KOPT-K1 (cell line): ENCODE measurements around the gene NRL.

Experiments used
- H3K27ac ChIP-seq: fragments of 200-600 bp; sonication (generic); 2 replicates; pipeline ENCODE4 v1.5.1; 2016; ENCODE audit warnings: antibody characterized with exemption, mild to moderate bottlenecking, low read depth, low read length; ENCODE audit not compliant: poor library complexity, severe bottlenecking
- H3K36me3 ChIP-seq: fragments of 200-600 bp; sonication (generic); 2 replicates; pipeline ENCODE4 v1.5.1; 2017; ENCODE audit warnings: antibody characterized with exemption, mild to moderate bottlenecking, low read length, moderate library complexity; ENCODE audit not compliant: insufficient read depth
- H3K9me3 ChIP-seq: fragments of 200-600 bp; sonication (generic); 2 replicates; pipeline ENCODE4 v1.5.1; 2017; ENCODE audit warnings: antibody characterized with exemption, low read length, mild to moderate bottlenecking; ENCODE audit not compliant: insufficient read depth, poor library complexity, severe bottlenecking

NRL gene

DNA sequence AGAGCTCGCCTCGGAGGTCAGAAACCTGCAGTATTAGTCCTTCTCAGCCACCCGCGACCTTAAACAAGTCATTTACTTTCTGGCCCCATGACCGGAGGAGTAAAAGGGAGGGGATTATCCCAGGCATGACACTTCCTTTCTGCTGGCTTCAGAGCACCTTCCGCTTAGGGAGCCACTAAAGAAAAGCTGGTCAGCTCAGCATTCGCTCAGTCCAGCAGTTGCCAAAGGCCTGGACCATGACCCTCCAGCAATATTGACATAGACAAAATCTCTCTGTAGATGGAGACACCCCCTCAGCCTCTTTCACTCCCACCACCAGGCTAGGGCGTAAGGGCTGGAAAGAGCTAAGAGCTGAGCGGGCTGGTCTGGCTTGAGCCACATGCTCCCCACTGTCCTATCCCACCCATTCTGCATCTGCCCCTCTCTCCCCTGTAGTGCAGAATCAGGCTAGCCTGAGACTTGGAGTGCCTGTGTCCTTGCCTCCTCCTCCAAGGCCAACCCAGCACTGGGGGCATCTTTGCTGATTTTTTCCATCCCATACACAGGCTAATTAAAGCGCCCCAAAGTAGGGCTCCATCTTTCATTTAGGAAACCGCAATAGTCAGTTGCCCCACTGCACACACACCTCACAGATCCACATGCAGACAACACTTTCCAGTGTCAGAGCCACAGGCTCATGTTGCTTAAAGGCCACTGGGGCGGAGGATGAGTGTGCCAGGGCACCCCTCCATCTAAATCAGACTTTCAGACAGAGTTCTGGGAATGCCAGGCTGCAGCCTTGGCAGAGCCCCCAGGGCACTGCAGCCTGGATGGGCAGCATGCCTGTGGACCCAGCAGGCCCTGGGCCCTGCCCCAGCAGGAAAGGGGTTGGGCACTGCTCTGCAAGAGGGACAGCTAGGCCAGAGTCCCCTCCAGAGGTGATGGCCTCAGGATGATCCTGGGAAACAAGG lies 47.3 kb downstream of the NRL start:
- Histone ChIP-seq H3K9me3 (no peaks in the 10 kb centered on the region), H3K36me3 (no peaks in the 10 kb centered on the region), H3K27ac (no peak overlapping the region)

DNA sequence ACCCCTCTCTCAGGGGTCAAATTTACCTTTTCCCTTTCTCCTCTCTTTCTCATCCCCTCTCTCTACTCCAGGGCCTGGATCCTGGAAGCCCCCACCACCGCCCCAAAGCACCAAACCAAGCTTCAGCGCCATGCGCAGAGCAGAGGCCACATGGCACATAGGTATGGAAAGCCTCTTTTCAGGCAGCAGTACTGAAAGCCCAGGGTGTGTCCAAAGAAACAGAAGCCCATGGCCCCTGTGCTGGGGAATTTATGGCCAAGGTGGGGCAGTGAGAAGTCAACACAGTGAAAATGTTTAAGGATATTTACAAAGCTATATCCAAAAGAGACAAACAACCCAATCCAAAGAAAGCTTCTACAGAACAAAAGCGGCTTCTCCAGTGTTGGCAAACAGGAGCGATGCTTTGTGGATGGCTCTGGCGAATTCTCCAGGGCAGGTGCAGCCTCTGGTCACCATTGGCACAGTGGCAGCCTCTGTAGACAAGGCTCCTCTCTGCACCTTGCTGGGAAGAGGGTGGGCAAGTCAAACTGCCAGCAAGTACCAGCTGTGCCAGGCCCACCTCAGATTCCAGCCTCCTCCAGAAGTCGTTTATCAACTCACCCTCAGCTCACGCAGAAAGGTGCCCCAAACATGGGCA lies 48.1 kb downstream of the NRL start:
- Histone ChIP-seq H3K9me3 (no peaks in the 10 kb centered on the region), H3K27ac (no peak overlapping the region), H3K36me3 (no peaks in the 10 kb centered on the region)

DNA sequence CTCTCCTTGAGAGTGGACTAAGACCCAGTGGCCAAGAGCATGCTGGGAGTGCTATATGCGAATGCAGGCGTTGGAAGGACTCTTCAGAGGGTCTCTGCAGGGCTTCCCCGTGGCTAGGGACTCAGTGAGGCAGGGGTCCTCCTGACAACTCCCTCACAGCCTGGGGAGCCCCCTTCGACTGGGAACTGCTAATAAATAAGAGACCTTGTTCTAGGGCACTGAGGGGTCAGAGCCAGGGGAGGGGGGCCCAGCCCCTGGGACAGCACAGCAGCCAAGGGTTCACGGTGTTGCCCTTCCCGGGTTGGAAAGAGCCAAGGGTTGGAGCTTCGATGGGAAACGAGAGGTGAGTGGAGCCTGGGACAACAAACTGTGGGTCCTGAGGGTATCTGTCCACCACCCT lies 49.3 kb downstream of the NRL start:
- Histone ChIP-seq H3K9me3 (no peaks in the 10 kb centered on the region), H3K27ac (no peak overlapping the region), H3K36me3 (no peaks in the 10 kb centered on the region)

DNA sequence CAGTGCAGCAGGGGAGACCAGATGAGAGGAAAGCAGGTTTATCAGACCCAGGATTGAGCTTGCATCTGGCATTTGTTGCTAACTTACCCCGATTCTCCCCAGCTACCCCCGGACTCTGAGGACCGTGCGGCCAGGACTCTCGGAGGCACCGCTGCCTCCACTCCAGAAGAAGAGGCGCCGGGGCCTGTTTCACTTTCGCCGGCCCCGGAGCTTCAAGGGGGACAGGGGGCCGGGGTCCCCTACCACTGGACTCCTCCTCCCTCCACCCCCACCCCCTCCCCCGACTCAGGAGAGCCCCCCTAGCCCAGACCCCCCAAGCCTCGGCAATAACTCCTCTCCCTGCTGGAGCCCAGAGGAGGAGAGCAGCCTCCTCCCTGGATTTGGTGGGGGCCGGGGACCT lies 49.9 kb downstream of the NRL start:
- Histone ChIP-seq H3K27ac (no peak overlapping the region), H3K9me3 (no peaks in the 10 kb centered on the region), H3K36me3 (no peaks in the 10 kb centered on the region)

DNA sequence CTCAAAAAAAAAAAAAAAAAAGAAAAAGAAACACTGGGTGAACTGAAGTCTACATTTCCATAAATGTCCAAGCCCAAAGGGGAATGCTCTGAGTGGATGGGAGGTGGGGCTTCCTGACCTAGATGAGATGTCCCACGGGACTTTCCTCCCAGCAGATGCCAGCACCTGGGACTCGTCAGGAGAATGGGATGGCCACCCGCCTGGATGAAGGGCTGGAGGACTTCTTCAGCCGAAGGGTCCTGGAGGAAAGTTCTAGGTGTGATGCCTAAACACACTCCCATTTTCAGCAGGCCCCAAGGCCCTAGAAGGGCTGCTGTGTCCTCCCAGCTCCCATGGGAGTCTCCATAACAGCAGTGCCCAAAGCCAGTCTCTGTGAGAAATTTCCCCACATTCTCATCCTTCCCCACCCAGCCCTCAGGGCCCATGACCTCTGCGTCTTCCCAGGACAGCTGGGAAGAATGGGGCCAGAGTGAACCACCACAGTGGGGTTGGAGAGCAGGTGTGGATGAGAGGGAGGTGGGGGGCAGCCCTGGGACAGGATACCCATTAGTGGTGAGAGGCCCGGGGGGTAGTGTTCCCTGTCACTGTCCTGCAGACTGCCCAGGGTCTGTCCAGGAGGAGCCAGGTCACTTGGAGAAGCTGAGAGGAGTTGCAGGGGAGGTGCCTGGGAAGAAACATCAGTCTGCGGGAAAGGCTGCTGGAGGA lies 50.5 kb downstream of the NRL start:
- no peak overlapping the region for H3K27ac ChIP-seq
- no peaks in the 10 kb centered on the region for H3K9me3 ChIP-seq
- H3K36me3 ChIP-seq = no peaks in the 10 kb centered on the region

DNA sequence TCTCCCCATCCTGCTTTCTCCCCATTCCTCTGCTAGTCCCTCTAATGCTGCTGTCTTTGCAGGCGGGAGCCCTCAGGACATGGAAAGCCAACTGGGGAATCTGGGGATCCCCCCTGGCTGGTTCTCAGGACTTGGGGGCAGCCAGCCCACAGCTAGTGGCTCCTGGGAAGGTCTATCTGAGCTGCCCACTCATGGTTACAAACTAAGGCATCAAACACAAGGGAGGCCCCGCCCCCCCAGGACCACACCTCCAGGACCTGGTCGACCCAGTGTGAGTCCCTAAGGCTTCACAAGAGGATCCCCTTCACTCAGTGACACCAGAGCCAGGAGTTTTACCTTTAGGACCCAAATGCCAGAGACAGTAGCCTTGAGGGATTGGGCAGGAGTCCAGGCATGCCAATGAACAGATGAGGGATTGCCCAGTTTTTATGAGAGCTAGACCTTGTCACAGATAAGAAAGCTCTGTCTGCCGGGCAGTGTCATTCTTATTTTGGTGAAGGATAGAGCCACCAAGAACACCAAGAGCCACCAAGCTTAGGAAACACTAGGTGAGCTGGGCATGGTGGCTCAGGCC lies 51.4 kb downstream of the NRL start:
- Histone ChIP-seq H3K36me3 (no peaks in the 10 kb centered on the region), H3K9me3 (no peaks in the 10 kb centered on the region), H3K27ac (no peak overlapping the region)

DNA sequence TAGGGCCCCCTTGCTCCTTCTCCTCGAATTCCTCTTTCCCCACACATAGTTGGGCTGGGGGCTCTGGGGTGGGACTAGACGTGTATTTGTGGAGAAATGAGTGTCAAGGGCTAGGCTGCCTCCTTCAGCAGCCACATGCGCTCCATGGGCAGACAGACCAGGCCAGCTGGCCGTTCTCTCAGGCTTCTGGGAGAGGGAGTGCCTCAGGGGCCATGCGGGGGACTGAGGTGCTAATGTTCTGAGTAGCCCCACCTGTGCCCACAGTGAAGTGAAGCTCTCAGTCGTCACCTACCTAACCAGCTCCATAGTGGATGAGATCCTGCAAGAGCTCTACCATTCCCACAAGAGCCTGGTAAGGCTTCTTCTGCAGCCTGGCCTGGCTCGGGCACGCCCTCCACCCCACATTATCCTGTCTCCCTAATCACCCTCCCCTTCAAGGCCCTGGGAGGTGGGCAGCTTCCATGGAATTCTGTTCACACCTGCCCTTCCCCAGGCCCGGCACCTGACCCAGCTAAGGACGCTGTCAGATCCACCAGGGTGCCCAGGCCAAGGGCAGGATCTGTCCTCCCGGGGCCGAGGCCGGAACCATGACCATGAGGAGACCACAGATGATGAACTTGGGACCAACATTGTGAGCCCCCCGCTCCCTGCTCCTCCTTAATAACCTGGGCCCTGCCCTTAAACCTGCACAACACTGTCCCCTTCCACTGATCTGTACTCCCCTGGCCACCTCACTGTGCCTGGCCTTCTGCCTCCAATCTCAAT lies 52.4 kb downstream of the NRL start:
- Histone ChIP-seq H3K36me3 (no peaks in the 10 kb centered on the region), H3K27ac (no peak overlapping the region), H3K9me3 (no peaks in the 10 kb centered on the region)

DNA sequence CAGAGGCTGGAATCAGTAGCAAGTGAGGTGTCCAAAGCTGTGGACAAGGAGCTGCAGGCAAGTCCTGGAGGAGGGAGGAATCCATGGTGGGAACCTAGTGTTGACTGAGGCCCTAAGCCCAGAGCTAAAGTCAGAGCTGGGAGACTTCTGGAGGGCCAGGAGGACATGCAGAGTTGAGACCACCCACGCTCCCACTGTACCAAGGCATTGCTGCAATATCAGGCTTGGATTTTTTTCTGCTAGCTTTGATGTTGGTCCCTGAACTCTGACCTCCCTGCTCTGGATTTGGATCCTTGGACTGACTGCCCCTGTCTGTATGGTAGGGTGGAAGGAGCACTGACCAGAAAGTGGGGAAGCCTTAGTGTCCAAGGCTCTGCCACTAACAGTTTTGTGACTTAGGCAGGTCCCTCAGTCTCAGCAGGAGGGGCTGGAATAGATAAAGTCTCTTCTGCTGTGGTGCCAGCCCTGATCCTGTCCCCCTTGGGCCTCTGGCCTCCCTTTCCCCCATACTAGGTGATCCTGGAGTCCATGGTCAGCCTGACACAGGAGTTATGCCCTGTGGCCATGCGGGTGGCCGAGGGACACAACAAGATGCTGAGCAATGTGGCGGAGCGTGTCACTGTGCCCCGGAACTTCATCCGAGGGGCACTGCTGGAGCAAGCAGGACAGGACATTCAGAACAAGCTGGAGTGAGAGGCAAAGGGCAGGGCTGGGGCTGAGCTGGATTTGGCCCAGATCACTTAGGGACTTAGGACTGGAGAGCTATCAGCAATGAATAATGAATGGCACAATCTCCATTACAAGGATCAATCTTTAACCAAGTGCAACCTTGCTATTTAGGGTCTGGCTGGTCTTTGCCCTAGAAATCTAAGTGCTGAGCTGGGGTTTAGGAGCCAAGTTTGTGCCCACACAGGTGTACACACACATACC lies 53.5 kb downstream of the NRL start:
- H3K9me3 ChIP-seq = no peaks in the 10 kb centered on the region
- H3K27ac ChIP-seq = no peak overlapping the region
- H3K36me3 ChIP-seq = no peaks in the 10 kb centered on the region

DNA sequence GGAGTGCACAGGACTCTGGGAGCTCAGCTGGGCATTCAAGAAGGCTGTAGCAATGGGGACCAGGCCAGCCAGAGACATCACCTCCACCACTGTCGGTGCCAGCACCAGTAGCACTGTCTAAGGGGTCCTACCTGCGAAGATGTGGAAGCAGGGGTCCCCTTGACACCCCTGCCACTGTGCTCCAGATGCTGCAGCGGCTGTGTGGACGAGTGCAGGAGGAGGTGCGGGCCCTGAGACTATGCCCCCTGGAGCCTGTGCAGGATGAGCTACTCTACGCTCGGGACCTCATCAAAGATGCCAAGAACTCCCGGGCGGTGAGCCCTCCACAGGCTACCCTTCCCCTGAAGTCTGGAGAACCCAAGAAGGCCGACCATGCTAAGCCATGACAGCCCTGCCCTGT lies 54.3 kb downstream of the NRL start:
- no peak overlapping the region for H3K27ac ChIP-seq
- H3K36me3 ChIP-seq = no peaks in the 10 kb centered on the region
- H3K9me3 ChIP-seq = no peaks in the 10 kb centered on the region

DNA sequence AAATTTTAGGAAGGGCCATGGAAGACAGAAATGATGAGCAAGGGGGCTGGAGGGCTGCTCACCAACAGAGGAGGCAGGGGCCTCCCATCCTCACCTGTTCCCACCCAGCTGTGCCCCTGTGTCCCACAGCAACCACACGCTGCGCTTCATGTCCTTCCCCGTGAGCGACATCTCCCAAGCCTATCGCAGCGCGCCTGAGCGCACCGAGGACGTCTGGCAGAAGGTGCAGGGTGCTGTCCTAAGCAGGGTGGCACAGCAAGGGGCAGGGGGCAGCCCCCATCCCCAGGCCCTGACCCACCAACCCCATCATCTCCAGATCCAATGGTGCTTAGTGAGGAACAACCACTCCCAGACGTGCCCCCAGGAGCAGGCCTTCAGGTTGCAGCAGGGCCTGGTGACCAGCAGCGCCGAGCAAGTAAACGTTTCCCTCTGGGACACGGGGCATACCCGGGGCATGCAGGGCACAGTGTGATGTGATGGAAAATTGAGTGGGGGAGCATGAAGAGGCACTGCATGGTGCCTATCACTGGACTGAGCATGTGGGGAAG lies 54.8 kb downstream of the NRL start:
- no peak overlapping the region for H3K27ac ChIP-seq
- no peaks in the 10 kb centered on the region for H3K9me3 ChIP-seq
- no peaks in the 10 kb centered on the region for H3K36me3 ChIP-seq

DNA sequence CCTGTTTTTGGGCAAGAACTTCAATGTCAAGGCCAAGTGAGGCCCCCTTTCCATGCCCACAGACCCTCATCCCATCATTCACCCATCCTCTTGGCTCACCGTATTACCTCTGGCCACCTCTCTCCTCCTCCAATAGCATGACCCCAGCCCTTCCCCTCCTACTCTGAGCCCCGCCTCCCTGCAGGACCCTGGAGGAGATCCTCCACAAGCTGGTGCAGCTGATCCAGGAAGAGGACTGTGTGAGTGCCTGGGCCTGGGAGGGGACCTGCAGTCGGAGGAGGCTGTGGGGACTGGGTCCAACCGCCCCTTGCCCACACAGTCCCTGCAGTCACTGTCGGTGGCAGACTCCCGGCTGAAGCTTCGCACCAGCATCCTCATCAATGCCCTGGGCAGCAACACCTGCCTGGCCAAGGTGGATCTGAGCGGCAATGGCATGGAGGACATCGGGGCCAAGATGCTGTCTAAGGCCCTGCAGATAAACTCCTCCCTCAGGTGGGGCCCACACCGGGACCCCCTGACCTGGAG lies 55.7 kb downstream of the NRL start:
- Histone ChIP-seq H3K36me3 (no peaks in the 10 kb centered on the region), H3K27ac (no peak overlapping the region)

DNA sequence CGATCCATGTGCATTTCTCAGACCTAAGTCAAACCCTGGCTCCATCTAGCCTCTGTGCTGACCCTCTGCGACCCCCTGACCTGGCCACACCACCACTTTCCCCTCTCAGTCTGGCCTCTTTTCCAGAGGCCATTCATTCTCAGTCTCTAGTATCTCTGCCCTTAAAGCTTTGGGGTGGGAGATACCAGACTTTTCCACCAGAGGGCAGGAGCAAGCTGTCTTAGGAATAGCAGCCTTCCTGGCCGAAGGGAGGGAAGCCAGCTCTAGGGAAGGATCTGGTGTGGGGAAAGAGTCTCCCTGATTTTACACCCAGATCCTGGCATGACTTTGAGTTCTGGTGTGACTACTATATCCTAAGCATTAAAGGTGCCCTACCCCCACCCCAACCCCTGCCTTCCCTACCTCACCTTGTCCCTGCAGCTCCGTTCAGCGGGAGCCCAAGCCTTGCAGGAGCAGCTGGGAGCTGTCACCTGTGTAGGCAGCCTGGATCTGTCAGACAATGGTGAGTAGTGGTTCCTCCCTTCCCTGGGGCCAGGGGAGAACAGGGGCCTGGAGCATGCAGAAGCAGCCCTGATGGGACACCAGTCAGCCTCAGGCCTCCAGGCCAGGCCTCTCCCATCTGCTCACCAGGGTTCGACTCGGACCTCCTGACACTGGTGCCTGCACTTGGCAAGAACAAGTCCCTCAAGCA lies 56.3 kb downstream of the NRL start:
- no peaks in the 10 kb centered on the region for H3K36me3 ChIP-seq
- H3K27ac ChIP-seq = no peak overlapping the region
- H3K9me3 ChIP-seq = no peaks in the 10 kb centered on the region

More for the DNA sequence above, 55.7 kb downstream of the NRL start:
- no peaks in the 10 kb centered on the region for H3K9me3 ChIP-seq

DNA sequence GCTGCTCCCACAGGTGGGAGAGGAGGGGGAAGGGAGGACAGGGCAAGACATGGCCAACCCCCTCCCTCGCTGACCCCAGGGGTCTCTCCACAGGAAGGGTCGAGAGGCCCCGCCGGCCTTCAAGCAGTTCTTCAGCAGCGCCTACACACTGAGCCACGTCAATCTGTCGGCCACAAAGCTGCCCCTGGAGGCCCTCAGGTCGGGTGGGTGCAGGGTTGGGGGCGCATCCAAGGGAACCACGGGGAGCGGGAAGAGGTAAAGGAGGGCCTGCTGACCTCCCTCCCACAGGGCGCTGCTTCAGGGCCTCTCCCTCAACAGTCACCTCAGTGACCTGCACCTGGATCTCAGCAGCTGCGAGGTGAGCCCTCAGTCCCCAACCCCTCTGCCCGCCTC lies 56.9 kb downstream of the NRL start:
- no peaks in the 10 kb centered on the region for H3K36me3 ChIP-seq
- no peak overlapping the region for H3K27ac ChIP-seq
- H3K9me3 ChIP-seq = no peaks in the 10 kb centered on the region
